Measurements from ENCODE around the gene TUBGCP4. TPM values are rescaled to one million over a fixed set of nuclear protein-coding genes. Genes with fewer than 3 reads are reported as not detected.
A peak's percentile ranks its signal among the peaks of the same experiment; 100 is the strongest.

The TUBGCP4 gene
- total RNA-seq, 1 experiment from 2014 or later, result 31.4 TPM

DNA sequence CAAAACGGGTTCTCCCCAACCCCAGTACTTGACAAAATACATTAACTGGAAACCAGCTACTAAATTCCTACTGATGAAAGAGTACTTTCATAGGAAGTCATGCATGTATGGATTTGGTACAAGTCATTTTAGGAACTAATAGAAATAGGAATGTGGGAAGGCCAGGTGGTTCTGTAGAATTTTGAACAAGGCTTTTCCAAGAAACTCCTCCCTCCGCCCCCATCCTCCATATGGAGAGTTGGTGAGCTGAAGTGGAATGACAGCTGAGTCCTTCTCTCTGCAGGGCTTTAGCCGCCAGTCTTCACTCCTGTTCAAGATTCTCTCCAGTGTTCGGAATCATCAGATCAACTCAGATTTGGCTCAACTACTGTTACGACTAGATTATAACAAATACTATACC is 33.2 kb downstream of the TUBGCP4 start:
- BruUV-seq (replicated peaks), result no TSS peak
- POLR2A ChIA-PET, result interaction anchor here (0.7 kb wide), 1 partner anchor 90 kb away, joined by 3 read pairs; no protein-coding TSS in a partner anchor

DNA sequence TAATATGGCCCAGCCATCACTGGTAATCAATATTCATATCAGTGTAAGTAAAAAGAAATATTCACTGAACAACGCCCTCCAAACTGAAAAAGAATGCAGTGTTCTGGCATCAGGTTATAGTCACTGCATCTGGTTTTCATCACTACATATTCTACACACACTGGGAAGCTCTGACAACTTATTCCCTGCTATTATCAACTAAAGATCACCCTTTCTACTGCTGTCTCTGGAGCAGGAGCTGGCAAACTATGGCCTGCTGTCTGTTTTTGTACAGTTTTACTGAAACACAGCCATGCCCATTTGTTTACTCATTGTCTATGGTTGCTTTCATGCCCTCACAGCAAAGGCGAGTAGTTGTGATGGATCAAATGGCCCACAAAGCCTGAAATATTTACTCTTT is 35.3 kb downstream of the TUBGCP4 start:
- ChIA-PET CTCF (interaction anchor here (0.6 to 0.7 kb wide), 4 partner anchors 30 to 294 kb away, joined by 3 to 4 read pairs (median 4); no protein-coding TSS in a partner anchor), POLR2A (interaction anchor here (1.2 kb wide), 1 partner anchor 34 kb away, joined by 4 read pairs; no protein-coding TSS in a partner anchor)
- TF ChIP-seq, protein P1, sequence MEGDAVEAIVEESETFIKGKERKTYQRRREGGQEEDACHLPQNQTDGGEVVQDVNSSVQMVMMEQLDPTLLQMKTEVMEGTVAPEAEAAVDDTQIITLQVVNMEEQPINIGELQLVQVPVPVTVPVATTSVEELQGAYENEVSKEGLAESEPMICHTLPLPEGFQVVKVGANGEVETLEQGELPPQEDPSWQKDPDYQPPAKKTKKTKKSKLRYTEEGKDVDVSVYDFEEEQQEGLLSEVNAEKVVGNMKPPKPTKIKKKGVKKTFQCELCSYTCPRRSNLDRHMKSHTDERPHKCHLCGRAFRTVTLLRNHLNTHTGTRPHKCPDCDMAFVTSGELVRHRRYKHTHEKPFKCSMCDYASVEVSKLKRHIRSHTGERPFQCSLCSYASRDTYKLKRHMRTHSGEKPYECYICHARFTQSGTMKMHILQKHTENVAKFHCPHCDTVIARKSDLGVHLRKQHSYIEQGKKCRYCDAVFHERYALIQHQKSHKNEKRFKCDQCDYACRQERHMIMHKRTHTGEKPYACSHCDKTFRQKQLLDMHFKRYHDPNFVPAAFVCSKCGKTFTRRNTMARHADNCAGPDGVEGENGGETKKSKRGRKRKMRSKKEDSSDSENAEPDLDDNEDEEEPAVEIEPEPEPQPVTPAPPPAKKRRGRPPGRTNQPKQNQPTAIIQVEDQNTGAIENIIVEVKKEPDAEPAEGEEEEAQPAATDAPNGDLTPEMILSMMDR (IDR thresholded peaks at IDR 0.05; ENCODE audit: unreplicated experiment), result no peak
- Mint-ChIP-seq H3K4me1 (ENCODE audit: insufficient read depth, unreplicated experiment) (no peaks in the 10 kb centered on the region), H3K36me3 (ENCODE audit: insufficient read depth, unreplicated experiment) (peaks cover 98% of the 10 kb centered on the region), H3K9me3 (ENCODE audit: unreplicated experiment) (no peaks in the 10 kb centered on the region), H3K27ac (ENCODE audit: low read depth, unreplicated experiment) (no peak overlapping the region), H3K27me3 (ENCODE audit: insufficient read depth, unreplicated experiment) (no peaks in the 10 kb centered on the region), H3K4me3 (ENCODE audit: unreplicated experiment) (no peak overlapping the region)
- intact Hi-C loops (cut with micrococcal nuclease), result no loop called here
- DNase-seq (ENCODE audit: unreplicated experiment), result no peak
- BruUV-seq (replicated peaks), result TSS peak; percentile 9

More for the DNA sequence above, 33.2 kb downstream of the TUBGCP4 start:
- intact Hi-C loops (cut with micrococcal nuclease), result no loop called here
- no peaks in the 10 kb centered on the region for H3K27me3 Mint-ChIP-seq (ENCODE audit: insufficient read depth, unreplicated experiment)
- no peak overlapping the region for H3K4me3 Mint-ChIP-seq (ENCODE audit: unreplicated experiment)
- no peak overlapping the region for H3K27ac Mint-ChIP-seq (ENCODE audit: low read depth, unreplicated experiment)
- CTCF ChIA-PET, result no interaction called here
- H3K36me3 Mint-ChIP-seq (ENCODE audit: insufficient read depth, unreplicated experiment), result peaks cover 98% of the 10 kb centered on the region
- TF ChIP-seq, protein P1 (IDR thresholded peaks at IDR 0.05; ENCODE audit: unreplicated experiment), result no peak
- H3K4me1 Mint-ChIP-seq (ENCODE audit: insufficient read depth, unreplicated experiment), result no peaks in the 10 kb centered on the region
- DNase-seq (ENCODE audit: unreplicated experiment), result no peak
- no peaks in the 10 kb centered on the region for H3K9me3 Mint-ChIP-seq (ENCODE audit: unreplicated experiment)

DNA sequence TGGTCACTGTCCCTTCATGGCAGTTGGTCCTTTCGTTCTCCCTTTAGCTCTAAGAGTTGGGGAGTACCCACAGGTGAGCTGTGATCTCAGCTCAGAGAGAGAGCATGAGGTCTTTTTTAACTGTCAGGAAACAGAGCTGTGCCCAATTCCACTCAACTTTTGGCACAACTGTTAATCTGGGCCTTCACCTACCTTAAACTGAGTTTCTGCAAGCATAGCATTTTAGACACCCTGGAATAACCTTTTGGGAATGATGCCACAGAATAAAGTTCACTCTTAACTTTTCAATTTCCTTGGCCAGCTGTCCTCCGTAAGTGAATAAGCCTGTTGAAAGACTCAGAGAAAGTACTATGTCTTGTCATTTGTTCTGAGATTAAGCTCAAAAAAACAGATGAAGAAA is 35.9 kb downstream of the TUBGCP4 start:
- no peak overlapping the region for H3K4me3 Mint-ChIP-seq (ENCODE audit: unreplicated experiment)
- H3K27me3 Mint-ChIP-seq (ENCODE audit: insufficient read depth, unreplicated experiment), result no peaks in the 10 kb centered on the region
- intact Hi-C loops (cut with micrococcal nuclease), result no loop called here
- H3K4me1 Mint-ChIP-seq (ENCODE audit: insufficient read depth, unreplicated experiment), result no peaks in the 10 kb centered on the region
- H3K9me3 Mint-ChIP-seq (ENCODE audit: unreplicated experiment), result no peaks in the 10 kb centered on the region
- no peak for DNase-seq (ENCODE audit: unreplicated experiment)
- CTCF ChIA-PET, result interaction anchor here (0.6 to 0.7 kb wide), 3 partner anchors 35 to 177 kb away, joined by 3 to 4 read pairs (median 3); no protein-coding TSS in a partner anchor
- POLR2A ChIA-PET, result interaction anchor here (1.2 to 1.3 kb wide), 2 partner anchors 9 to 34 kb away, joined by 4 read pairs; no protein-coding TSS in a partner anchor
- TF ChIP-seq, protein P1 (IDR thresholded peaks at IDR 0.05; ENCODE audit: unreplicated experiment), result no peak
- BruUV-seq (replicated peaks), result no TSS peak
- H3K36me3 Mint-ChIP-seq (ENCODE audit: insufficient read depth, unreplicated experiment), result peaks cover 92% of the 10 kb centered on the region
- no peak overlapping the region for H3K27ac Mint-ChIP-seq (ENCODE audit: low read depth, unreplicated experiment)

DNA sequence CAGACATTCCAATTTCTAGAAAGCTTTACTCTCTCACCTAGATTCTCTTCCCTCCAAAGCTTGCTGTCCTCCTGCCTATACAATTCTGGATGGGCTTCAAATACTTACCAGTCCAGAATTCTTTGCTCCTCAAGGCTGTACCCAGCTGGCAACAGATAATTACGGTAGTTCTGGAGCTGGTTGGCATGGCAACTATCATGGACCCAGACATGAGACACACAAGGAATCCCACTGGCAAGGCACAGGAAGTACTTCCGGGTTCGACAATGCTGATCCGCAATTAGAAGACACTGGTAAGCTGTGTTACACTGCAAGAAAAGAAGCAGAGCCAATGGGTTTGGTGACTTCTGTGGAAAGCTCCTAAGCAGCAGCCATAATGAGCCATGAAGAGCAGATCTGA is 37.9 kb downstream of the TUBGCP4 start:
- BruUV-seq (replicated peaks), result no TSS peak
- H3K27ac Mint-ChIP-seq (ENCODE audit: low read depth, unreplicated experiment), result no peak overlapping the region
- no peak overlapping the region for H3K4me3 Mint-ChIP-seq (ENCODE audit: unreplicated experiment)
- DNase-seq (ENCODE audit: unreplicated experiment), result no peak
- CTCF ChIA-PET, result no interaction called here
- intact Hi-C loops (cut with micrococcal nuclease), result no loop called here
- TF ChIP-seq, protein P1 (IDR thresholded peaks at IDR 0.05; ENCODE audit: unreplicated experiment), result no peak
- H3K27me3 Mint-ChIP-seq (ENCODE audit: insufficient read depth, unreplicated experiment), result no peaks in the 10 kb centered on the region
- POLR2A ChIA-PET, result no interaction called here
- H3K9me3 Mint-ChIP-seq (ENCODE audit: unreplicated experiment), result no peaks in the 10 kb centered on the region
- no peaks in the 10 kb centered on the region for H3K4me1 Mint-ChIP-seq (ENCODE audit: insufficient read depth, unreplicated experiment)
- H3K36me3 Mint-ChIP-seq (ENCODE audit: insufficient read depth, unreplicated experiment), result peaks cover 88% of the 10 kb centered on the region

Measured in MCF 10A (cell line).